Measurements from ENCODE around the gene CNTN1.

The CNTN1 gene

DNA sequence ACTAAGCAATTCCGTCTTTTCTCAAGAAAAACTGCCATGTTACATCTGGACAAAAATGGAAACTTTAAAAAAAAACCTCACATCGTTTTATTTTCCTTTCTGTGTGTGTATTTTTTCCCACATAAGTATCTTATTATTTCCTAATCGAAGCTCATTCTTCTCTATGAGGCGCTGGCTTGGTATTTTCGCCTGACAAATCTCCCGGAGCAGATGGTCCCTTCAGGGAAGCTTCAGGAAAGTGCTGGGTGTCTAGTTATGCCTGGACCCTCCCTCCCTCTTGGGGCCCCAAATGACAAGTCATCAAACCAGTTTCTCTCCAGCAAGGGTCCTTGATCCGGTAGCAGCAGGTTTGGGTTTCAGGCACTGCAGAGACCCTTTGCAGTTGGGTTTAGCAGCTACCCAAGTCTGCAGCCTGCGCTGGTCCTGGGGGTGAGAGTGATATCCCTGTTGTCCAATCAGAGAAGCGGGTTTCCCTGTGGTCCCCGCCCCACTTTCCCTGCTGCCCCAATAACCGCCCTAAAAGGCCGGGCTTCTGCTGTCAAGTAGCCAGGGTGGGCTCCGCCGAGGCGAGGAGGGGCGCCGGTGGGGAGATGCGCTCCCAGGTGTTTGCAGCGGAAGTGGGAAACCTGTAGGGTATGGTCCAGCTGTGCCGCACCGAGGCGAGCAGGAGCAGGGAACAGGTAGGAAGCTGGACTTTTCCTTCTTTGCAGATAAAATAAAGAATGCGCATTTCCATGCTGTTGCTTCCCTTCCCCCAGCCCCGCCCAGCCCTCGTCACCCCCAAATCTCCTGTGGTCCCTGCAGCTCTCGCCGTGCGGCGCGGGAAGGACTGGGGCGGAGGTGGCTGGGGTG is at the start of gene CNTN1:
CNTN1 (plus strand) TSS at position 527 of the 852 bp plus-strand sequence.
- peak within 1 kb of the TSS; percentile 63; the same call in 1 of the 2 replicates for H3K4me3 ChIP-seq (ENCODE audit: low read length)
- no peak within 1 kb of the TSS for H3K27ac ChIP-seq (ENCODE audit: low read length)
- no CpG with 5 or more reads among the region's 31 CpGs for WGBS (ENCODE audit: insufficient coverage, insufficient read length)
- H3K36me3 ChIP-seq (ENCODE audit: control insufficient read depth, insufficient read depth, low read length), result no peaks in the 10 kb centered on the region
- no peaks in the 10 kb centered on the region; the same call in 1 of the 2 replicates for H3K4me1 ChIP-seq (ENCODE audit: control insufficient read depth, insufficient read depth, low read length)
- no peaks in the 10 kb centered on the region for H3K9me3 ChIP-seq (ENCODE audit: control insufficient read depth, insufficient read depth, low read length)
- DNase-seq (ENCODE audit: low read depth, low spot score), result peak; percentile 82
- H3K27me3 ChIP-seq (ENCODE audit: control insufficient read depth, insufficient read depth, low read length), result peaks cover 1% of the 10 kb centered on the region

DNA sequence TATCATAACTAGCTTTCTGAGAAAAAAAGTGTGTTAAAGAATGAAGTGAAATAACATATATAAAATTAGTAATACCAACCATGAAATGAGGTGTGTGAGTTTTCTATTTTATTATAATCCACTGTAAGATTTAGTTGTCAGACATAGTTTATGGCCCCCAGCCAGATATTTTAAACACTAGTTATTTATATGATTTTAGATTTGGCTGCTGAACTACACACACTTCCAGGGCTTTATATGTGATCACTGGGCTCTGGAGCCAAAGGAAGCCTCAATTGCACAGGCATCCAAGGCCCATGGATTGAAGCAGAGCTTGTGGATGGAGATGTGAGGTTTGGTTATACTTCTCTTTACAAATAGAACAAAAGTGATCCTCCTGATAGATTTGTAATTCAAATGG is 48.7 kb upstream of the CNTN1 start:
- H3K4me3 ChIP-seq (ENCODE audit: low read length), result no peak overlapping the region
- no peaks in the 10 kb centered on the region for H3K4me1 ChIP-seq (ENCODE audit: control insufficient read depth, insufficient read depth, low read length)
- H3K9me3 ChIP-seq (ENCODE audit: control insufficient read depth, insufficient read depth, low read length), result no peaks in the 10 kb centered on the region; the same call in 1 of the 2 replicates
- no peak for DNase-seq (ENCODE audit: low read depth, low spot score)
- H3K27ac ChIP-seq (ENCODE audit: low read length), result no peak overlapping the region
- no peaks in the 10 kb centered on the region for H3K36me3 ChIP-seq (ENCODE audit: control insufficient read depth, insufficient read depth, low read length)
- H3K27me3 ChIP-seq (ENCODE audit: control insufficient read depth, insufficient read depth, low read length), result no peaks in the 10 kb centered on the region

DNA sequence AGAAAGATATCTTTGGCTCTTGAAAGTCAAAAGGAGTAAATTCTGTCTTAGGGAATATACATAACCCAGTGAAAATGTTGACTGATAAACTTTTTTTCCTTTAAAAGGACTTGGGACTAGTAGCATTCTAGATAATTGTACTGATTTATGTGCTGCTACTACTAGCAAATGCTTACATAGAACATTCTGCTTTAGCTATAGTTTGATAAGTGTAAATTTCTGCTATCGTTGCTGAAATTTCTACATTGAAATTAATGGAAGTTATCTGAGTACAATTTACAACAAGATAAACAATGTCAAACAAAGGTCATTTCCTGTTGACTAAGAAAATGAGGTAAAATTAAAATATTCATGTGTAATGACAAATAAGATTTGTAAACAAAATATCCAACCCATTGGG is 48.3 kb upstream of the CNTN1 start:
- Histone ChIP-seq H3K9me3 (ENCODE audit: control insufficient read depth, insufficient read depth, low read length) (no peaks in the 10 kb centered on the region; the same call in 1 of the 2 replicates), H3K27ac (ENCODE audit: low read length) (no peak overlapping the region), H3K4me3 (ENCODE audit: low read length) (no peak overlapping the region), H3K27me3 (ENCODE audit: control insufficient read depth, insufficient read depth, low read length) (no peaks in the 10 kb centered on the region), H3K4me1 (ENCODE audit: control insufficient read depth, insufficient read depth, low read length) (no peaks in the 10 kb centered on the region), H3K36me3 (ENCODE audit: control insufficient read depth, insufficient read depth, low read length) (no peaks in the 10 kb centered on the region)
- no CpG with 5 or more reads among the region's 1 CpG for WGBS (ENCODE audit: insufficient coverage, insufficient read length)
- no peak for DNase-seq (ENCODE audit: low read depth, low spot score)

DNA sequence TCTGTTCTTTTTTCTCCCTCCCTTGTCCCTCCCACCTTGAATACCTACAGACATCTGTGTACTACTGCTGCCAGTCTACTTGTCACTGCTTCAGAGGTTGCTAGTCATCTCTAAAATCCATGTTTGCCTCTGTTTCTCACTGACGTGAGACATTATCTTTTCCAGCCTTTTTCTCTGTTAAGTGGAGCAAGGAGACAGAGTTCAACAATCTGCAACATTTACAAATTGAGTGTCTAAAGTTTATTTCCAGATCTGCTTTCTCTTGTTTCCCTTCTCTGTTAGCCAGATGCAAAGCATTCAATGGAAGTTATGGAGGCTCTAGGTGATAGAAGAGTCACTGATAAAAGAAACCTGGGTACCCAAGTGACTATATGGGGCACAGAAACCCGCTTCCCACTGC is 47.5 kb upstream of the CNTN1 start:
- Histone ChIP-seq H3K27me3 (ENCODE audit: control insufficient read depth, insufficient read depth, low read length) (no peaks in the 10 kb centered on the region), H3K9me3 (ENCODE audit: control insufficient read depth, insufficient read depth, low read length) (no peaks in the 10 kb centered on the region; the same call in 1 of the 2 replicates), H3K36me3 (ENCODE audit: control insufficient read depth, insufficient read depth, low read length) (no peaks in the 10 kb centered on the region), H3K4me3 (ENCODE audit: low read length) (no peak overlapping the region), H3K27ac (ENCODE audit: low read length) (no peak overlapping the region), H3K4me1 (ENCODE audit: control insufficient read depth, insufficient read depth, low read length) (no peaks in the 10 kb centered on the region)
- no CpG with 5 or more reads among the region's 2 CpGs for WGBS (ENCODE audit: insufficient coverage, insufficient read length)
- no peak for DNase-seq (ENCODE audit: low read depth, low spot score)

DNA sequence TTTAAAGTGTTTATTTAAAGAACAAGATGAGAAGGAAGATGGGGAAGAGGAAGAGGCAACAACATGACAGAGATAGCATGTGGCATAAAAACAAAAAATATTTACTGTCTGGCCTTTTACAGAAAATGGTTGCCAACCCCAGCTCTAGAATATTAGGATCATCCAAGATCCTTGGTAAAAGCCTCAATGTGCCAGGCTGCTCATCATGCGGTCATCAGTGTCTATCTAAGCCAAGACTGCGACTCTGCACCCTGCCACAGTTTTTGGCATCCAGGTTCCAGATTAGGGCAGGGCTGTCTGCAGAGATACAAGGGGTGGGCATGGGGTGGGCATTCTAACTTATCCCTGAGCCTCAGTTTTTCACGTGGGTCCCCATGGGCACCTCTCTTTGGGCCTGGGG is 46.9 kb upstream of the CNTN1 start:
- Histone ChIP-seq H3K9me3 (ENCODE audit: control insufficient read depth, insufficient read depth, low read length) (no peaks in the 10 kb centered on the region; the same call in 1 of the 2 replicates), H3K4me1 (ENCODE audit: control insufficient read depth, insufficient read depth, low read length) (no peaks in the 10 kb centered on the region), H3K4me3 (ENCODE audit: low read length) (no peak overlapping the region), H3K27ac (ENCODE audit: low read length) (no peak overlapping the region), H3K36me3 (ENCODE audit: control insufficient read depth, insufficient read depth, low read length) (no peaks in the 10 kb centered on the region), H3K27me3 (ENCODE audit: control insufficient read depth, insufficient read depth, low read length) (no peaks in the 10 kb centered on the region)
- WGBS (ENCODE audit: insufficient coverage, insufficient read length), result no CpG with 5 or more reads among the region's 3 CpGs
- DNase-seq (ENCODE audit: low read depth, low spot score), result no peak

DNA sequence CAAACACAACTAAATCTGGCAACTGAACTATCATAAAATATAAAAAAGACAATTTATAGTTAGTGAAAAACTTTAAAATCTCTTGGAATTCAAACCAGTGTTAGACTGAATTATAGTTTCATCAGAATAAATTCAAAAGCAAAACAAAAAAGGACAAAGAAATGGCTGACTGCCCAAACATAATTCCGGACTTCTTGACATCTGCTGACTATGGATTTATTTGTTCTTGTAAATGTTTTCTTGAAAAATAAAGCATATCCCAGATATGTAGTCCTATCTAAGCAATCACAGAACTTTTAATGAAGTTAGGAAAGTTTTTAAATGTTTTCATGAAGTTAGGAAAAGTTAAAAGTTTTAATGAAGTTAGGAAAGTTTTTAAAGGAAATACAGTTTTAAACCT is 45.8 kb upstream of the CNTN1 start:
- no peak overlapping the region for H3K27ac ChIP-seq (ENCODE audit: low read length)
- no peaks in the 10 kb centered on the region for H3K36me3 ChIP-seq (ENCODE audit: control insufficient read depth, insufficient read depth, low read length)
- H3K4me1 ChIP-seq (ENCODE audit: control insufficient read depth, insufficient read depth, low read length), result no peaks in the 10 kb centered on the region
- no peaks in the 10 kb centered on the region; the same call in 1 of the 2 replicates for H3K9me3 ChIP-seq (ENCODE audit: control insufficient read depth, insufficient read depth, low read length)
- no CpG with 5 or more reads among the region's 1 CpG for WGBS (ENCODE audit: insufficient coverage, insufficient read length)
- H3K27me3 ChIP-seq (ENCODE audit: control insufficient read depth, insufficient read depth, low read length), result no peaks in the 10 kb centered on the region
- DNase-seq (ENCODE audit: low read depth, low spot score), result no peak
- H3K4me3 ChIP-seq (ENCODE audit: low read length), result no peak overlapping the region

DNA sequence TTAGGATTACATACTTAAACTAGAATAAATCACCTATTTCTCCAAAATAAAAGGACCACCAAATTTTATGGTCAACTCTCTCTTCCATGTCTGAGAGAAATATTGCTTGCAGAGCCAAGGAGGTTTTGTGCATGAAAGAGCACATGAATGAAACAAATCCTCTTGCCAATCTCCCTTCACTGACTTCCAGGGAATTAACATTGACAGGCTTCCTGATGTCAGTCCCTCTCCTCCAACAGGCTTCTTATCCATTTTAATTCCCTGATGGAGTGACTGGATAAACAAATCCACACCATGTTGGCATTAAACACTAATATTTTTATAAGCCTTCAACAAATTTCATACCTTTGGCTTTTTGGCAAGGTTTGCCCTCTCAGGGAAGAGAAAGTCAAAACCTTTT is 45.3 kb upstream of the CNTN1 start:
- H3K4me1 ChIP-seq (ENCODE audit: control insufficient read depth, insufficient read depth, low read length), result no peaks in the 10 kb centered on the region
- no peaks in the 10 kb centered on the region for H3K27me3 ChIP-seq (ENCODE audit: control insufficient read depth, insufficient read depth, low read length)
- H3K4me3 ChIP-seq (ENCODE audit: low read length), result no peak overlapping the region
- no peak overlapping the region for H3K27ac ChIP-seq (ENCODE audit: low read length)
- H3K36me3 ChIP-seq (ENCODE audit: control insufficient read depth, insufficient read depth, low read length), result no peaks in the 10 kb centered on the region
- no peaks in the 10 kb centered on the region; the same call in 1 of the 2 replicates for H3K9me3 ChIP-seq (ENCODE audit: control insufficient read depth, insufficient read depth, low read length)
- no peak for DNase-seq (ENCODE audit: low read depth, low spot score)

DNA sequence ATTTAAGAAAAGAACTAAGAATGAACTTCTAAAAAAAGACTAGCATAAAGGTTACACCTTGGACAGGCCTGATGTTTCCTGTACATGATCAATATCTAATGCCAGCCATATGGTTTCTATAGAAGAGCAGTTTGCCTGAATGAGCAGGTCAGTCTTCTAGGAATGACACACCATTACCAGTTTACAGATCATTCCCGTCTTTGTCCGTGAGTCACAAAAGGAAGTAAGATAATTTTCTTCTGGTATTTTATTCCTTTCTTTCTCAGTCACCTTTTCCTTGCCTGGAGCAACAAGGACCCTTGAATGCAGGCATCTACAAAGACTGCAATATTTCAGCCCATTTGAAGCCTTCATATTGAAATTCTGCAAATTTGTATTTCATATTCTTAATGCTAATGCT is 44.6 kb upstream of the CNTN1 start:
- Histone ChIP-seq H3K4me1 (ENCODE audit: control insufficient read depth, insufficient read depth, low read length) (no peaks in the 10 kb centered on the region), H3K36me3 (ENCODE audit: control insufficient read depth, insufficient read depth, low read length) (no peaks in the 10 kb centered on the region), H3K9me3 (ENCODE audit: control insufficient read depth, insufficient read depth, low read length) (no peaks in the 10 kb centered on the region; the same call in 1 of the 2 replicates), H3K27me3 (ENCODE audit: control insufficient read depth, insufficient read depth, low read length) (no peaks in the 10 kb centered on the region), H3K4me3 (ENCODE audit: low read length) (no peak overlapping the region), H3K27ac (ENCODE audit: low read length) (no peak overlapping the region)
- no peak for DNase-seq (ENCODE audit: low read depth, low spot score)
- WGBS (ENCODE audit: insufficient coverage, insufficient read length), result no CpG with 5 or more reads among the region's 2 CpGs

DNA sequence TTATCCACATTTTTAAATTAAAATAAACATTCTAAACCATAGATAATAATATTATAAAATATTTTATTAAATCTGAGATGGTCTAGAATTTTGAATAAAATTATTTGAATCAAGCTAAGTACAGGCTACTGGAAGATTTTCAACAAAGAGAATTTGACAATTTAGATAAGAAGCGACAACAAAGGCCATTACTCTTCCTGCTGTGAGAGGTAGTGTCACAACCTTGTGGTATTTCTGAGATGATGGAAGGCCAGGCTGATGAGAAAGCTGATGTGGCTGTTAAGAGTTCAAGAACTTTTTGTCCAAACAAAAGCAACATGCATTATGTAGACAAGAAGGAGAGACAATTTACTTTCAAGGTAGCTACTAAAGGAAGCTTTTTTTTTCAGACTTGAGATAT is 43.7 kb upstream of the CNTN1 start:
- no CpG with 5 or more reads among the region's 1 CpG for WGBS (ENCODE audit: insufficient coverage, insufficient read length)
- no peaks in the 10 kb centered on the region; the same call in 1 of the 2 replicates for H3K9me3 ChIP-seq (ENCODE audit: control insufficient read depth, insufficient read depth, low read length)
- no peak for DNase-seq (ENCODE audit: low read depth, low spot score)
- no peaks in the 10 kb centered on the region for H3K27me3 ChIP-seq (ENCODE audit: control insufficient read depth, insufficient read depth, low read length)
- no peak overlapping the region for H3K4me3 ChIP-seq (ENCODE audit: low read length)
- H3K4me1 ChIP-seq (ENCODE audit: control insufficient read depth, insufficient read depth, low read length), result no peaks in the 10 kb centered on the region
- no peak overlapping the region for H3K27ac ChIP-seq (ENCODE audit: low read length)
- no peaks in the 10 kb centered on the region for H3K36me3 ChIP-seq (ENCODE audit: control insufficient read depth, insufficient read depth, low read length)

DNA sequence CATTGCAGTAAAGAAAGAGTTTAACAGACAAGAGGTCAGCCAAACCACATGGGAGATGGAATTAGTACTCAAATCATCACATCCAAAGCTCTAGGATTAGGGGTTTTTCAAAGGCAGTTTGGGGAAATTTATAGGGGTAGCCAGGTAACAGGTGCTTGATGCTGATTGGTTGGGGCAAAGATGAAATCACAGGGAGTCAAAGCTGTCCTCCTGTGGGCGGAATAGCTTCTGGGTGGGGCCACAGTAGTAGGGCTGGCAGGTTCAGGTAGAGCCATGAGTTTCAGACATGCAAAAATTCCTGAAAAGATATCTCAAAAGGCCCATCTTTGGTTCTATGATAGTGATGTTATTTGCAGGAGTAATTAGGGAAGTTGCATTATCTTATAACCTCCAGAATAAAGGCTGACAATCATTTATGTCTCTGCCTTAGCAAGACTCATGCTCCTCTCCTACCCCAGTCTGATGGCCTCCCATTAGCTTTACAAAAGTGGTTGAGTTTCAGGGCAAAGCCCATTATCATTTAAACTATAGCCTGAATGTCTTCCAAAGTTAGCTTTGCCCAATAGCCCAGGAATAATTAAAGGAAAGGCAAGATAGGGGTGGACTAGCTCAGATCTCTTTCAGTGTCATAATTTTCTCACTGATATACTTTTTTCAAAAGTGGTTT is 42.1 kb upstream of the CNTN1 start:
- Histone ChIP-seq H3K4me1 (ENCODE audit: control insufficient read depth, insufficient read depth, low read length) (no peaks in the 10 kb centered on the region), H3K27me3 (ENCODE audit: control insufficient read depth, insufficient read depth, low read length) (no peaks in the 10 kb centered on the region), H3K4me3 (ENCODE audit: low read length) (no peak overlapping the region), H3K9me3 (ENCODE audit: control insufficient read depth, insufficient read depth, low read length) (no peaks in the 10 kb centered on the region; the same call in 1 of the 2 replicates), H3K36me3 (ENCODE audit: control insufficient read depth, insufficient read depth, low read length) (no peaks in the 10 kb centered on the region), H3K27ac (ENCODE audit: low read length) (no peak overlapping the region)
- no peak for DNase-seq (ENCODE audit: low read depth, low spot score)
- no CpG with 5 or more reads among the region's 1 CpG for WGBS (ENCODE audit: insufficient coverage, insufficient read length)

Data from iPS DF 6.9 (cell line).